BE2C (cell line): ENCODE measurements around the gene IL26.
A peak's percentile ranks its signal among the peaks of the same experiment; 100 is the strongest.
"Not testable (repeated sequence)": the region's sequence is repeated elsewhere in the genome, so short reads cannot be mapped to it uniquely, and the experiment has no call there.

Experiments used
- DNase-seq: peaks from one replicate; pipeline ENCODE4 v3.0.0-alpha.2; 2020
- H3K27me3 ChIP-seq: fragments of 250-450 bp; sonication (Bioruptor Pico); 2 replicates; pipeline ENCODE4 v1.5.1; 2020; ENCODE audit warnings: mild to moderate bottlenecking
- H3K36me3 ChIP-seq: fragments of 250-450 bp; sonication (Bioruptor Pico); 2 replicates; pipeline ENCODE4 v1.5.1; 2020; ENCODE audit warnings: mild to moderate bottlenecking
- H3K4me1 ChIP-seq: fragments of 250-450 bp; sonication (Bioruptor Pico); 2 replicates; pipeline ENCODE4 v1.5.1; 2020
- H3K4me3 ChIP-seq: 2 replicates; pipeline ENCODE4 v1.5.1; 2011; ENCODE audit warnings: low read depth, low read length
- H3K9me3 ChIP-seq: fragments of 250-450 bp; sonication (Bioruptor Pico); 2 replicates; pipeline ENCODE4 v1.5.1; 2020
- TF ChIP-seq, protein P1 (sequence below): IDR thresholded peaks from 2 replicates; pipeline ENCODE4 v1.5.1; 2012; ENCODE audit warnings: mild to moderate bottlenecking, low read depth, low read length

Gene IL26

DNA sequence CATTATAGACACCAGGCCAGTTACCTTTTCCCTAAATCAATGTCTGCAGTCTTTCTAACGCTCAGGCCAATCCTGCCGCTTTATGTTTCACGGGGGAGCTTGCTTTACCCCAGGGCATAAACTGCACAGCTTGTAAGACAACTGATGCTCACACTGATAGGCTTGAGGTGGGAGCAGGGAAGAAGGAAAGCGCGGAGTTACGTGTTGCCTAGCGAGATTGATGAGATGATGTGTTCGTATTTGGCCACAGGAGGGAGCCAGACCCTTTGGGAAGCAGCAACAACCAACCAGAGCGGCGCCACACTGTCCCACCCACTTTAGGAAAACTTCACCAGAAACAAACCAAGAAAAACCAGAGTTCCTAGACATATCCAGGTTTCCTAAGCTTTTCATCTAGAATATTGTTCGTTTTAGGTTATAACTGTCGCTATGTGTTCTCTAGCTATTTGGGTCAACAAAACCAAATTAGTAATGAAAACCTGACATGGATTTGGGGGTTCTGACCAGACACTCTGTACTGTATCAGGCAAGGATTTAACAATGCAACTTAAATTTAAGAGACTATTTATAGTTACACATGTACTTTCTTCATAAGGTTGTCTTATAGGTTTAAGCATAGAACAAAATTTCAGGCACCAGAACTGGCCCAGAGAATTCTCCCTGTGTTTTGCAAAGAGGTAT is 2.4 kb downstream of the IL26 start:
- H3K4me3 ChIP-seq: peak overlapping the region; percentile 37
- no peaks in the 10 kb centered on the region for H3K36me3 ChIP-seq
- DNase-seq: peak; percentile 82
- H3K4me1 ChIP-seq: no peaks in the 10 kb centered on the region
- peaks cover 6% of the 10 kb centered on the region; the same call in 1 of the 2 replicates for H3K27me3 ChIP-seq
- no peaks in the 10 kb centered on the region for H3K9me3 ChIP-seq
- TF ChIP-seq, protein P1, sequence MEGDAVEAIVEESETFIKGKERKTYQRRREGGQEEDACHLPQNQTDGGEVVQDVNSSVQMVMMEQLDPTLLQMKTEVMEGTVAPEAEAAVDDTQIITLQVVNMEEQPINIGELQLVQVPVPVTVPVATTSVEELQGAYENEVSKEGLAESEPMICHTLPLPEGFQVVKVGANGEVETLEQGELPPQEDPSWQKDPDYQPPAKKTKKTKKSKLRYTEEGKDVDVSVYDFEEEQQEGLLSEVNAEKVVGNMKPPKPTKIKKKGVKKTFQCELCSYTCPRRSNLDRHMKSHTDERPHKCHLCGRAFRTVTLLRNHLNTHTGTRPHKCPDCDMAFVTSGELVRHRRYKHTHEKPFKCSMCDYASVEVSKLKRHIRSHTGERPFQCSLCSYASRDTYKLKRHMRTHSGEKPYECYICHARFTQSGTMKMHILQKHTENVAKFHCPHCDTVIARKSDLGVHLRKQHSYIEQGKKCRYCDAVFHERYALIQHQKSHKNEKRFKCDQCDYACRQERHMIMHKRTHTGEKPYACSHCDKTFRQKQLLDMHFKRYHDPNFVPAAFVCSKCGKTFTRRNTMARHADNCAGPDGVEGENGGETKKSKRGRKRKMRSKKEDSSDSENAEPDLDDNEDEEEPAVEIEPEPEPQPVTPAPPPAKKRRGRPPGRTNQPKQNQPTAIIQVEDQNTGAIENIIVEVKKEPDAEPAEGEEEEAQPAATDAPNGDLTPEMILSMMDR: peak; percentile 93

DNA sequence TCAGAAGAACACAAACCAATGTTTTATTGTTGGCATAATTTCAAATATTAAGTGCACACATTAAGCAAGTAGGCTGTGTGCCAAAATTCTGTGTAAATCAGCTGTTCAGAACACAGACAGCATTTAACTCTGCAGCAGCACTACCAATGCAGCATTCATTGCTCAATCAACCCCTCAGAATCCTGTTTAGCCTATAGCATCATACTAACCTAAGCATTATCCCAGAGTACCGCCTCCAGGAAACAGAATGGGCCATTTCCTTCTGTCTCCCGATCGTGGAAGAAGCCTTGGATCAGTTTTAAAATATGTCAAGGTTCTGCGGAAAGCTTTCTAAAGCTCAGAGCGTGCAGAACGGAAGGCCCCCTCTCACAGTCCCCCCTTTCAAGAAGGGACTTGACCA is 3.3 kb downstream of the IL26 start:
- Histone ChIP-seq H3K4me3 (peak overlapping the region; percentile 37), H3K27me3 (peaks cover 6% of the 10 kb centered on the region; the same call in 1 of the 2 replicates), H3K36me3 (no peaks in the 10 kb centered on the region), H3K9me3 (no peaks in the 10 kb centered on the region), H3K4me1 (no peaks in the 10 kb centered on the region)
- TF ChIP-seq, protein P1: no peak
- DNase-seq: peak; percentile 30

- Histone ChIP-seq H3K36me3 (no peaks in the 10 kb centered on the region), H3K27me3 (peaks cover 10% of the 10 kb centered on the region), H3K9me3 (no peaks in the 10 kb centered on the region), H3K4me1 (no peaks in the 10 kb centered on the region), H3K4me3 (no peak overlapping the region)
- TF ChIP-seq, protein P1: no peak
- DNase-seq: no peak
Measured at GRCh38 chr12:68221497-68221896, 4.1 kb downstream of the IL26 start.

GRCh38 chr12:68210875-68211274 is 14.7 kb downstream of the IL26 start:
- Histone ChIP-seq H3K9me3 (no peaks in the 10 kb centered on the region), H3K27me3 (peaks cover 28% of the 10 kb centered on the region; the same call in 1 of the 2 replicates), H3K36me3 (no peaks in the 10 kb centered on the region), H3K4me1 (peaks cover 6% of the 10 kb centered on the region; the same call in 1 of the 2 replicates), H3K4me3 (no peak overlapping the region)
- TF ChIP-seq, protein P1: no peak
- DNase-seq: no peak

GRCh38 chr12:68209048-68209728 is 16.4 kb downstream of the IL26 start:
- peaks cover 22% of the 10 kb centered on the region; the same call in 1 of the 2 replicates for H3K27me3 ChIP-seq
- not testable (repeated sequence) for H3K4me1 ChIP-seq, H3K4me3 ChIP-seq, H3K36me3 ChIP-seq, H3K9me3 ChIP-seq
- peak; percentile 48 for DNase-seq

- no peak for DNase-seq
- Histone ChIP-seq H3K27me3 (peaks cover 11% of the 10 kb centered on the region; the same call in 1 of the 2 replicates), H3K36me3 (no peaks in the 10 kb centered on the region), H3K9me3 (no peaks in the 10 kb centered on the region), H3K4me1 (peaks cover 6% of the 10 kb centered on the region; the same call in 1 of the 2 replicates), H3K4me3 (no peak overlapping the region)
- TF ChIP-seq, protein P1: no peak
Measured at GRCh38 chr12:68207276-68207675, 18.3 kb downstream of the IL26 start.
